ENCODE data around the gene ACTR3.

The ACTR3 gene

GRCh38 chr2:113875135-113875534, 14.8 kb upstream of the ACTR3 start:
- in situ Hi-C loops (cut with HindIII; ENCODE audit: low sequenced_read_pairs) = no loop called here

- in situ Hi-C loops (cut with HindIII; ENCODE audit: low sequenced_read_pairs) = no loop called here
Measured at GRCh38 chr2:113876503-113877387, 13.1 kb upstream of the ACTR3 start.

- in situ Hi-C loops (cut with HindIII; ENCODE audit: low sequenced_read_pairs) = no loop called here
Measured at GRCh38 chr2:113877711-113878598, 11.9 kb upstream of the ACTR3 start.

GRCh38 chr2:113878743-113879142, 11.1 kb upstream of the ACTR3 start:
- in situ Hi-C loops (cut with HindIII; ENCODE audit: low sequenced_read_pairs) = no loop called here

- in situ Hi-C loops (cut with HindIII; ENCODE audit: low sequenced_read_pairs) = no loop called here
Measured at GRCh38 chr2:113879457-113879856, 10.4 kb upstream of the ACTR3 start.

- in situ Hi-C loops (cut with HindIII; ENCODE audit: low sequenced_read_pairs) = loop anchor here (5.0 kb wide), 3 partner anchors 64 to 124 kb away; no protein-coding TSS in a partner anchor
Measured at GRCh38 chr2:113886479-113887008, 3.3 kb upstream of the ACTR3 start.

- in situ Hi-C loops (cut with HindIII; ENCODE audit: low sequenced_read_pairs) = loop anchor here (5.0 kb wide), 3 partner anchors 65 to 125 kb away; no protein-coding TSS in a partner anchor
Measured at GRCh38 chr2:113887009-113887792, 2.7 kb upstream of the ACTR3 start.

GRCh38 chr2:113888641-113889470, 1.0 kb upstream of the ACTR3 start:
- in situ Hi-C loops (cut with HindIII; ENCODE audit: low sequenced_read_pairs) = loop anchor here (5.0 kb wide), 3 partner anchors 67 to 127 kb away; no protein-coding TSS in a partner anchor

GRCh38 chr2:113890253-113891235, 655 bp downstream of the ACTR3 start:
- in situ Hi-C loops (cut with HindIII; ENCODE audit: low sequenced_read_pairs) = no loop called here

- in situ Hi-C loops (cut with HindIII; ENCODE audit: low sequenced_read_pairs) = no loop called here
Measured at GRCh38 chr2:113891265-113891959, 1.5 kb downstream of the ACTR3 start.

GRCh38 chr2:113892004-113892710, 2.3 kb downstream of the ACTR3 start:
- in situ Hi-C loops (cut with HindIII; ENCODE audit: low sequenced_read_pairs) = no loop called here

GRCh38 chr2:113894156-113894743, 4.4 kb downstream of the ACTR3 start:
- in situ Hi-C loops (cut with HindIII; ENCODE audit: low sequenced_read_pairs) = no loop called here

- in situ Hi-C loops (cut with HindIII; ENCODE audit: low sequenced_read_pairs) = no loop called here
Measured at GRCh38 chr2:113895301-113895700, 5.4 kb downstream of the ACTR3 start.

- in situ Hi-C loops (cut with HindIII; ENCODE audit: low sequenced_read_pairs) = no loop called here
Measured at GRCh38 chr2:113895819-113896563, 6.1 kb downstream of the ACTR3 start.

- in situ Hi-C loops (cut with HindIII; ENCODE audit: low sequenced_read_pairs) = no loop called here
Measured at GRCh38 chr2:113896791-113897190, 6.9 kb downstream of the ACTR3 start.

GRCh38 chr2:113898081-113898480, 8.2 kb downstream of the ACTR3 start:
- in situ Hi-C loops (cut with HindIII; ENCODE audit: low sequenced_read_pairs) = no loop called here

All from endothelial cell of hepatic sinusoid (primary cell).